WI38 (cell line): ENCODE results near the gene KRTAP5-10.
"Not testable (repeated sequence)": the region's sequence is repeated elsewhere in the genome, so short reads cannot be mapped to it uniquely, and the experiment has no call there.

Experiments used
- H3K4me3 ChIP-seq: 2 replicates; pipeline ENCODE4 v1.5.1; 2011; ENCODE audit warnings: low read depth, mild to moderate bottlenecking, control low read depth, low read length
- TF ChIP-seq, protein P1 (sequence below): IDR thresholded peaks from 2 replicates; pipeline ENCODE4 v1.5.1; 2012; ENCODE audit warnings: low read depth, mild to moderate bottlenecking, control low read depth, low read length

The KRTAP5-10 gene

DNA sequence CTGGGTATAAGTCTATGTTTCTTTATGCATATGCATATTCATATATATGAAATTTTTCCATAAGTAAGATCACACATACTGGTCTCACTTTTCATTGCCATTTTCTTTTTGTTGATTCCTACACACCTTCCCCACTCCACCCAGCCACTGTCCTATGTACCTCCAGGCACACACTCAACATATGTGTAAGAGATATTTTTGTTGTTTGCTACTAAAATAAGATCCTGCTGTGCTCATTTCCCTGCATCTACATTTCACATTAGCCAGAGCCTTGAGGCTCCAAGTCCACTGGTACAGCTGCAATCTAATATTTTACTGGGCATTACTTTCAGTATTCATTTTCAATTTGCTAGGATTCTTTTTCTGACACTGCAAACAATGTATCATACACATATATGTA is 8.1 kb upstream of the KRTAP5-10 start:
- TF ChIP-seq, protein P1, sequence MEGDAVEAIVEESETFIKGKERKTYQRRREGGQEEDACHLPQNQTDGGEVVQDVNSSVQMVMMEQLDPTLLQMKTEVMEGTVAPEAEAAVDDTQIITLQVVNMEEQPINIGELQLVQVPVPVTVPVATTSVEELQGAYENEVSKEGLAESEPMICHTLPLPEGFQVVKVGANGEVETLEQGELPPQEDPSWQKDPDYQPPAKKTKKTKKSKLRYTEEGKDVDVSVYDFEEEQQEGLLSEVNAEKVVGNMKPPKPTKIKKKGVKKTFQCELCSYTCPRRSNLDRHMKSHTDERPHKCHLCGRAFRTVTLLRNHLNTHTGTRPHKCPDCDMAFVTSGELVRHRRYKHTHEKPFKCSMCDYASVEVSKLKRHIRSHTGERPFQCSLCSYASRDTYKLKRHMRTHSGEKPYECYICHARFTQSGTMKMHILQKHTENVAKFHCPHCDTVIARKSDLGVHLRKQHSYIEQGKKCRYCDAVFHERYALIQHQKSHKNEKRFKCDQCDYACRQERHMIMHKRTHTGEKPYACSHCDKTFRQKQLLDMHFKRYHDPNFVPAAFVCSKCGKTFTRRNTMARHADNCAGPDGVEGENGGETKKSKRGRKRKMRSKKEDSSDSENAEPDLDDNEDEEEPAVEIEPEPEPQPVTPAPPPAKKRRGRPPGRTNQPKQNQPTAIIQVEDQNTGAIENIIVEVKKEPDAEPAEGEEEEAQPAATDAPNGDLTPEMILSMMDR: no peak

DNA sequence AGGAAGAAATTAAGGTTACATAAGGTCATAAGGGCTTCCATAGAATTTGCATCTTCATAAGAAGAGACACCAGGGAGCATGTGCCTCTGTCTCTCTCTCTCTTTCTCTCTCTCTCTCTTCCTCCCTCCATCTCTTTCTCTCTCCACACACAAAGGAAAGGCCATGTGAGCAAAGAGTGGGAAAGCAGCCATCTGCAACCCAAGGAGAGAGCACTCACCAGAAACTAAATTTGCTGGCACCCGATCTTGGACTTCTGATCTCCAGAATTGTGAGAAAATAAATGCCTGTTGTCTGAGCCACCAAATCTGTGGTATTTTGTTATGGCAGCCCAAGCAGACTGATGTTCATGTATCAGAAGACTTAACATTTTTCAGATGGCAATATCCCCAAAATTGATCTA is 6.4 kb upstream of the KRTAP5-10 start:
- H3K4me3 ChIP-seq: no peak overlapping the region
- TF ChIP-seq, protein P1: no peak

More for the DNA sequence above, 8.1 kb upstream of the KRTAP5-10 start:
- no peak overlapping the region for H3K4me3 ChIP-seq

DNA sequence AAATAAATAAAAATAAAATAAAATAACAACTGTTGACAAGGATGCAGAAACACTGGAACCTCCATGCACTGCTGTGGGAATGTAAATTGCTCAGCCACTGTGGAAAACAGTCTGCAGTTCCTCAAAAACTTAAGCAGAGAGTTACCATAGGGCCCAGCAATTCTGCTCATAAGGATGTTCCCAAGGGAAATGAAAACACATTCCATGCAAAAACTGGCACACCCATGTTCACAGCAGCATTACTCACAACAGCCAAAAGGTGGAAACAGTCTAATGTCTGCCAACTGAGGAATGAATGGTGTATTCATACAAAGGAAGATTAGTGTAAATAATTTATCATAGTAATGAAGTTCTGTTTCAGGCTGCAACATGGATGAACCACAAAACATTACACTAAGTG is 3.2 kb upstream of the KRTAP5-10 start:
- H3K4me3 ChIP-seq: no peak overlapping the region
- TF ChIP-seq, protein P1: no peak

DNA sequence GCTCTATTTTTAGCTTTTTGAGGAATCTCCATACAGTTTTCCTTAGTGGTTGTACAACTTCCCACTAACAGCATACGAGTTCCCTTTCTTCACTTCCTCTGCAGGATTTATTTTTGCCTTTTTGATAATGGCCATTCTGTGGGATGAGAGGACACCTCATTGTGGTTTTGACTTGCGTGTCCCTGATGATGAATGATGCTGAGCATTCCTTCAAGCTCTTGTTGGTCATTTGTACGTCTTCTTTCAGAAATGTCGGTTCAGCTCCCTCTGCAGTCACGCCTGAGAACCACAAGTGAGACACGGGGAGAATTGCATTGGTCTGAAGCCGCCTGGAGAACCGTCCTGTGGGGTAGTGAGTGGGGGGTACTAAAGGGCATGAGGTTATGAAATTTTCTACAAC is 2.0 kb upstream of the KRTAP5-10 start:
- TF ChIP-seq, protein P1: 0 out of 2 replicates have a peak, but pooled peaks have one; percentile 31
- no peak overlapping the region for H3K4me3 ChIP-seq

DNA sequence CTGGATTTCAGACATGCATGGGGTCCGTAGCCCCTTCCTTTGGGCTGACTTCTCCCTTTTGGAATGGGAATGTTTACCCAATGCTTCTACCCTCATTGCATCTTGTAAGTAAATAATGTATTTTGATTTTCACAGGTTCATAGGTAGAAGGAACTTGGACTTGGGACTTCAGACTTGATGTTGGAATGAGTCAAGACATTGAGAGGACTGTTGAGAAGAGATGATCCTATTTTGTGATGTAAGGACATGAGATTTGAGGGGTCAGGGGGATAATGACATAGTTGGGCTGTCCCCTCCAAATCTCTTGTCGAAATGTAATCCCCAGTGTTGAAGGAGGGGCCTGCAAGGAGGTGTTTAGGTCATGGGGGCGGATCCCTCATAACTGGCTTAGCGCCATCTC is 933 bp upstream of the KRTAP5-10 start:
- no peak overlapping the region for H3K4me3 ChIP-seq
- TF ChIP-seq, protein P1: no peak

DNA sequence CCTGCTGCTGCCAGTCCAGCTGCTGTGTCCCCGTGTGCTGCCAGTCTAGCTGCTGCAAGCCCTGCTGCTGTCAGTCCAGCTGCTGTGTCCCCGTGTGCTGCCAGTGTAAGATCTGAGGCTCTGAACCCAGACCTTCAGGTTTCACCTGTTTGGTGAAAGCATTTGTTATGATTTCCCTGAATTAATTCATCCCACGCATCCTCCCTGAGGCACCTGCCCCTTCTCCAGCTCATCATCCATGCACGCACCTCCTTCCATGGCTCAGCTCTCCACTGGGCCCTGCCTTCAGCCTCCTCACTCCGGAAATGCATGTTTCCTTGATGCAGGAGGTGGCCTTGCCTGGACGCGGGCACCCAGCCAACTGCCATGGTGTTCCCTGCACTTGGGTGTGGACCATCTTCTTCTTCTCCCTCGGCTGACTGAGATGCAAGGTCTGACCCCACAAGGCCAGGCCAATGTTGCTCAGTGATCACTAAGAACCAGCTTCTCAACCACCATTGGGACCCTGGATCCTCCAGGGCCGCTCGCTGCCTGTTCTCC is 788 bp downstream of the KRTAP5-10 start:
- TF ChIP-seq, protein P1: no peak
- H3K4me3 ChIP-seq: no peak overlapping the region

DNA sequence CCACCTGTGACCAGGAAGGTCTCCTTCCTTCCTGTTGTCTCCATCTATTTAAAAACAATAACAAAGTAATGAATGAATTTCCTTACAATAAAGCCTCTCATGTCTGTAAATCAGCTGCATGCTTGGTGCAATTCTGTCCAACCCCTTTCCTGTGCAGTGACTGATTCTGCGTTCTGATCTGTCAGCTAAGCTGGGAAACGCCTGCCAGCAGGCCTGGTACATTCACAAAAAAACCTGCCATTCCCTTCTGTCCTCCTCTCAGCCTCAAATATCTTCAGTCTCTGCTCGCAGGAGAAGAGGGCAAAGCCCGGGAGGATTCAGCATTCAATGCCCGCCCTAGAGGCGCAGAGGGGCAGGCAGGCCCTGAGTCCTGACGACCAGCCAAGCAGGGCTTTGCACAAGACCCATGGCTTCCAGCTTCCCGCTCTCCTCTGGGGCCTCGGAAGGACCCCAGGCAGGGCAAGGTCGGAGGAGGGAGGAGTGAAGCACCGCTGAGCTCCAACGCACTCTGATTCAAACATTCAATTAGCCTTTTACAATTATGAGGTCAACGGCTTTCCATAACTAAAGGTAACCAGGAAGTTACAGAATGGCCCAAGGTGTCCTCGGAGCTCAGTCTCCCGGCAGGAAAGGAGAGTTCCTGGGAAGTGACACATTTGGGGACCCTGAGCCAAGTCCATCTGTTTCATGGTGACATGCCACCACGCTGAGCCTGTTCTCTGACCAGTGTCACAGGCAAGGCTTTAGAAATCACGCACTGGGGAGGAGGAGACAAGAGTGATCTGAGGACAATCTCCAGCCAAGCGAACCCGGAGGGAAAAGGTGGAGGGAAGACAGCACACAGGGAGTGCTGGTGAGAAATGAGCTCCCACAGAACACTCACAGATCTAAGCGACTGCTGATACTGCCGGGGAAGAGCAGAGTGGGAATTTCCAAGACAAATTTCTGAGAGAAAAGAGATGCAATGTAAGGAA is 1.6 kb downstream of the KRTAP5-10 start:
- H3K4me3 ChIP-seq: not testable (repeated sequence)

DNA sequence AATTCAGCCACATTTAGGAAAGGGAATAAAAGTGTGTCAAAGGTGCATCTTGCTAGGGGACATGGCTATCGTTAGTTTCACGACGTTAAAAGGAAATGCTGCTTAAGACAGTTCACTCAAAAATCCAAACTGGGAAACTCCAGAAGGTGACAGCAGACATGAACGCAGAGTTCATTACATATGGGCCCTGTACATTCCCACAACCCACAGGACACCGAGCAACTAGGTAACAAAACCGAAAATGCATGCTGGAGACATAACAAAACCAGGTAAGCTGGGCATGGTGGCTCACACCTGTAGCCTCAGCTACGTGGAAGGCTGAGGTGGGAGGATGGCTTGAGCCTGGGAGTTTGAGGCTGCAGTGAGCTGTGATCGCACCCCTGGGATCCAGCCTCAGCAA is 2.3 kb downstream of the KRTAP5-10 start:
- not testable (repeated sequence) for H3K4me3 ChIP-seq
